Measurements from ENCODE around the gene CBY3. TPM values are rescaled to one million over a fixed set of nuclear protein-coding genes. Genes with fewer than 3 reads are reported as not detected.
"Not testable (repeated sequence)": the region's sequence is repeated elsewhere in the genome, so short reads cannot be mapped to it uniquely, and the experiment has no call there.

CBY3 gene
- total RNA-seq, 2 donors from 2014 or later = not detected

- H3K4me1 ChIP-seq (ENCODE audit: control insufficient read depth, insufficient read depth, low read length); H3K9me3 ChIP-seq (ENCODE audit: control insufficient read depth, low read length); H3K4me3 ChIP-seq (ENCODE audit: low read length); DNase-seq; H3K27me3 ChIP-seq (ENCODE audit: control insufficient read depth, insufficient read depth, low read length, poor library complexity, severe bottlenecking); H3K9me3 Mint-ChIP-seq; H3K27ac Mint-ChIP-seq; H3K4me3 Mint-ChIP-seq; H3K36me3 ChIP-seq (ENCODE audit: control insufficient read depth, insufficient read depth, low read length); H3K27ac ChIP-seq (ENCODE audit: low read depth, low read length); H3K4me1 Mint-ChIP-seq; H3K36me3 Mint-ChIP-seq (ENCODE audit: low read depth); H3K9ac ChIP-seq (ENCODE audit: extremely low read depth, low read length, poor library complexity, severe bottlenecking): not testable (repeated sequence)
- peaks cover 12% of the 10 kb centered on the region for H3K27me3 Mint-ChIP-seq (ENCODE audit: insufficient read depth)
- WGBS, 2 experiments (ENCODE audit: insufficient coverage in 1 of 2, insufficient read length in 1 of 2) = 82 to 84% methylated on average over 4 to 7 of the region's 10 CpGs
These were observed 31.6 kb downstream of the CBY3 start for GRCh38 chr5:179649166-179649703.

- TF ChIP-seq, protein P1, sequence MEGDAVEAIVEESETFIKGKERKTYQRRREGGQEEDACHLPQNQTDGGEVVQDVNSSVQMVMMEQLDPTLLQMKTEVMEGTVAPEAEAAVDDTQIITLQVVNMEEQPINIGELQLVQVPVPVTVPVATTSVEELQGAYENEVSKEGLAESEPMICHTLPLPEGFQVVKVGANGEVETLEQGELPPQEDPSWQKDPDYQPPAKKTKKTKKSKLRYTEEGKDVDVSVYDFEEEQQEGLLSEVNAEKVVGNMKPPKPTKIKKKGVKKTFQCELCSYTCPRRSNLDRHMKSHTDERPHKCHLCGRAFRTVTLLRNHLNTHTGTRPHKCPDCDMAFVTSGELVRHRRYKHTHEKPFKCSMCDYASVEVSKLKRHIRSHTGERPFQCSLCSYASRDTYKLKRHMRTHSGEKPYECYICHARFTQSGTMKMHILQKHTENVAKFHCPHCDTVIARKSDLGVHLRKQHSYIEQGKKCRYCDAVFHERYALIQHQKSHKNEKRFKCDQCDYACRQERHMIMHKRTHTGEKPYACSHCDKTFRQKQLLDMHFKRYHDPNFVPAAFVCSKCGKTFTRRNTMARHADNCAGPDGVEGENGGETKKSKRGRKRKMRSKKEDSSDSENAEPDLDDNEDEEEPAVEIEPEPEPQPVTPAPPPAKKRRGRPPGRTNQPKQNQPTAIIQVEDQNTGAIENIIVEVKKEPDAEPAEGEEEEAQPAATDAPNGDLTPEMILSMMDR (conservative IDR thresholded peaks at IDR 0.05) = no peak
- no peaks in the 10 kb centered on the region for H3K27me3 ChIP-seq (ENCODE audit: control insufficient read depth, insufficient read depth, low read length, poor library complexity, severe bottlenecking)
- H3K4me1 ChIP-seq (ENCODE audit: control insufficient read depth, insufficient read depth, low read length) = no peaks in the 10 kb centered on the region
- Mint-ChIP-seq H3K27ac (no peak overlapping the region), H3K4me1 (no peaks in the 10 kb centered on the region), H3K9me3 (peaks cover 10% of the 10 kb centered on the region), H3K4me3 (no peak overlapping the region), H3K36me3 (ENCODE audit: low read depth) (no peaks in the 10 kb centered on the region), H3K27me3 (ENCODE audit: insufficient read depth) (peaks cover 9% of the 10 kb centered on the region)
- H3K9me3 ChIP-seq (ENCODE audit: control insufficient read depth, low read length) = no peaks in the 10 kb centered on the region
- no peak for DNase-seq
- no peak overlapping the region for H3K27ac ChIP-seq (ENCODE audit: low read depth, low read length)
- 89% methylated on average over 5 to 8 of the region's 9 CpGs for WGBS, 2 experiments (ENCODE audit: insufficient coverage in 1 of 2, insufficient read length in 1 of 2)
- H3K4me3 ChIP-seq (ENCODE audit: low read length) = no peak overlapping the region
- H3K9ac ChIP-seq (ENCODE audit: extremely low read depth, low read length, poor library complexity, severe bottlenecking) = no peak overlapping the region
- no peaks in the 10 kb centered on the region for H3K36me3 ChIP-seq (ENCODE audit: control insufficient read depth, insufficient read depth, low read length)
These were observed 32.4 kb downstream of the CBY3 start for GRCh38 chr5:179648410-179648809.

DNA sequence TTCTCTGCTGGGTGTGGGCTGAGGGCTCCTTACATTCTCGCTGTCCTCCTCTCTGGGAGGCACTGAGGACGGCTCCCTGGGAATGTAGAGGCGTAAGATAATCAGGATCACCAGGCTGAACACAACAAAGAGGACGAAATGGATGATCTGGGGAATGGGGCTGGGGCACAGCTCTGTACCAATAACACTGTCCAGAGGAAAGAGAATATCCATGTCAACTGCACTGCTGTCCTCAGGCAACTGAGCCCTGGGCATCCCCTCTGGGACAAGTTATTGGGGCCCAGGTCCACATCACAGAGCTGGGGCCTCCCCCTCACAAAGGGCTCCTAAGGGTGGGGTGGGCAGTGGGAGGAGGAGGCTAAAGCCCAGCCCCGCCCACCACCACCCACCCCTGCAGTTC is 36.1 kb downstream of the CBY3 start:
- WGBS, 2 experiments (ENCODE audit: insufficient coverage in 1 of 2, insufficient read length in 1 of 2) = 77 to 80% methylated on average over 4 of the region's 5 CpGs
- H3K9me3 Mint-ChIP-seq, DNase-seq: not testable (repeated sequence)

GRCh38 chr5:179643141-179643920 is 37.5 kb downstream of the CBY3 start:
- not testable (repeated sequence) for H3K9me3 Mint-ChIP-seq; H3K4me3 Mint-ChIP-seq; H3K27ac Mint-ChIP-seq; H3K9me3 ChIP-seq (ENCODE audit: control insufficient read depth, low read length); H3K27me3 Mint-ChIP-seq (ENCODE audit: insufficient read depth); H3K36me3 ChIP-seq (ENCODE audit: control insufficient read depth, insufficient read depth, low read length); H3K9ac ChIP-seq (ENCODE audit: extremely low read depth, low read length, poor library complexity, severe bottlenecking); H3K36me3 Mint-ChIP-seq (ENCODE audit: low read depth); H3K4me1 ChIP-seq (ENCODE audit: control insufficient read depth, insufficient read depth, low read length); H3K4me3 ChIP-seq (ENCODE audit: low read length); H3K4me1 Mint-ChIP-seq; H3K27me3 ChIP-seq (ENCODE audit: control insufficient read depth, insufficient read depth, low read length, poor library complexity, severe bottlenecking); DNase-seq; H3K27ac ChIP-seq (ENCODE audit: low read depth, low read length)
- whole genome bisulfite sequencing, 2 experiments (ENCODE audit: insufficient coverage in 1 of 2, insufficient read length in 1 of 2) = 87 to 90% methylated on average over 7 to 13 of the region's 16 CpGs

More for the DNA sequence above, 36.1 kb downstream of the CBY3 start:
- not testable (repeated sequence) for H3K4me3 ChIP-seq (ENCODE audit: low read length); H3K4me3 Mint-ChIP-seq; H3K27ac Mint-ChIP-seq; H3K27me3 Mint-ChIP-seq (ENCODE audit: insufficient read depth); H3K36me3 Mint-ChIP-seq (ENCODE audit: low read depth); H3K4me1 Mint-ChIP-seq; H3K27me3 ChIP-seq (ENCODE audit: control insufficient read depth, insufficient read depth, low read length, poor library complexity, severe bottlenecking); H3K9me3 ChIP-seq (ENCODE audit: control insufficient read depth, low read length); H3K27ac ChIP-seq (ENCODE audit: low read depth, low read length); H3K4me1 ChIP-seq (ENCODE audit: control insufficient read depth, insufficient read depth, low read length); H3K9ac ChIP-seq (ENCODE audit: extremely low read depth, low read length, poor library complexity, severe bottlenecking); H3K36me3 ChIP-seq (ENCODE audit: control insufficient read depth, insufficient read depth, low read length)

DNA sequence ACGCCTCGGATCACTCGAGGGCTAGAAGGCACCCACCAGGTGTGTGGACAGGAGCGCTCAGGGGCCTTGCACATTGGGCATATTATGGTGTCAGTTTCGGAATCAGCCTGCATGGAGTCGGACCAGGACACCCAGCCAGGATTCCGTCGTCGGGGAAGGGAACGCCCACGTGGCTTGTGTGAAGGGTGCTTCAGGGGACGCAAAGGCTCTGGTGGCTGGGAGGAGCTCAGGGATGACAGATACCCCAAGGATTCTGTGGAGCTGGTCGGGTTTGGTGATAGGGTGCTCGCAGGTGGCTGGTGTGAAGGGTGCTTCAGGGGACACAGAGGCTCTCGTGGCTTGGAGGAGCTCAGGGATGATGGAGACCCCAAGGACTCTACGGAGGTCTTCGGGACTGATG is 38.2 kb downstream of the CBY3 start:
- not testable (repeated sequence) for H3K36me3 ChIP-seq (ENCODE audit: control insufficient read depth, insufficient read depth, low read length); H3K4me1 ChIP-seq (ENCODE audit: control insufficient read depth, insufficient read depth, low read length); H3K27ac Mint-ChIP-seq; H3K27ac ChIP-seq (ENCODE audit: low read depth, low read length); H3K9me3 ChIP-seq (ENCODE audit: control insufficient read depth, low read length); H3K4me1 Mint-ChIP-seq; H3K9ac ChIP-seq (ENCODE audit: extremely low read depth, low read length, poor library complexity, severe bottlenecking); H3K4me3 Mint-ChIP-seq; H3K36me3 Mint-ChIP-seq (ENCODE audit: low read depth); DNase-seq; H3K27me3 Mint-ChIP-seq (ENCODE audit: insufficient read depth); H3K9me3 Mint-ChIP-seq; H3K4me3 ChIP-seq (ENCODE audit: low read length); H3K27me3 ChIP-seq (ENCODE audit: control insufficient read depth, insufficient read depth, low read length, poor library complexity, severe bottlenecking)
- 92 to 96% methylated on average over 8 to 14 of the region's 17 CpGs for WGBS, 2 experiments (ENCODE audit: insufficient coverage in 1 of 2, insufficient read length in 1 of 2)

- no CpG with 5 or more reads among the region's 4 CpGs for WGBS, 2 experiments (ENCODE audit: insufficient coverage in 1 of 2, insufficient read length in 1 of 2)
- not testable (repeated sequence) for DNase-seq; H3K4me3 ChIP-seq (ENCODE audit: low read length); H3K27ac Mint-ChIP-seq; H3K4me1 ChIP-seq (ENCODE audit: control insufficient read depth, insufficient read depth, low read length); H3K27me3 Mint-ChIP-seq (ENCODE audit: insufficient read depth); H3K4me3 Mint-ChIP-seq; H3K27me3 ChIP-seq (ENCODE audit: control insufficient read depth, insufficient read depth, low read length, poor library complexity, severe bottlenecking); H3K9me3 ChIP-seq (ENCODE audit: control insufficient read depth, low read length); H3K27ac ChIP-seq (ENCODE audit: low read depth, low read length); H3K36me3 ChIP-seq (ENCODE audit: control insufficient read depth, insufficient read depth, low read length); H3K36me3 Mint-ChIP-seq (ENCODE audit: low read depth); H3K4me1 Mint-ChIP-seq; H3K9me3 Mint-ChIP-seq; H3K9ac ChIP-seq (ENCODE audit: extremely low read depth, low read length, poor library complexity, severe bottlenecking)
These were observed 39.1 kb downstream of the CBY3 start for GRCh38 chr5:179641745-179642144.
